Measurements from ENCODE around the gene MTX1. TPM values are rescaled to one million over a fixed set of nuclear protein-coding genes. Genes with fewer than 3 reads are reported as not detected.

The MTX1 gene
- total and polyA plus RNA-seq, 3 donors from 2014 or later: 77.1 to 161 (median 118) TPM

GRCh38 chr1:155169541-155169940 lies 39.0 kb upstream of the MTX1 start:
- Histone ChIP-seq H3K27ac (peak overlapping the region in 1 of 2 donors; percentile 31), H3K4me1 (peaks cover 28% of the 10 kb centered on the region), H3K4me3 (no peak overlapping the region), H3K36me3 (ENCODE audit: low read depth, missing control alignments) (no peaks in the 10 kb centered on the region), H3K27me3 (no peaks in the 10 kb centered on the region), H3K9me3 (no peaks in the 10 kb centered on the region)
- WGBS, 2 donors: 56 to 79% methylated on average over 5 of the region's 5 CpGs
- DNase-seq: no peak
- TF ChIP-seq CTCF (IDR thresholded peaks at IDR 0.05) (no peak), POLR2A (IDR thresholded peaks at IDR 0.05) (no peak)
- intact Hi-C loops (cut with DNase I; ENCODE audit: low total_unique reads): loop anchor here (5.0 kb wide), 1 partner anchor 77 kb away; no protein-coding TSS in a partner anchor

- TF ChIP-seq POLR2A (IDR thresholded peaks at IDR 0.05) (no peak), CTCF (IDR thresholded peaks at IDR 0.05) (no peak)
- intact Hi-C loops (cut with DNase I; ENCODE audit: low total_unique reads): no loop called here
- 90 to 91% methylated on average over 2 of the region's 2 CpGs for WGBS, 2 donors
- Histone ChIP-seq H3K27me3 (no peaks in the 10 kb centered on the region), H3K36me3 (ENCODE audit: low read depth, missing control alignments) (no peaks in the 10 kb centered on the region), H3K4me1 (peaks cover 28% of the 10 kb centered on the region), H3K4me3 (no peak overlapping the region), H3K9me3 (no peaks in the 10 kb centered on the region), H3K27ac (no peak overlapping the region)
- no peak for DNase-seq
Measured at GRCh38 chr1:155170101-155170785, 38.3 kb upstream of the MTX1 start.

DNA sequence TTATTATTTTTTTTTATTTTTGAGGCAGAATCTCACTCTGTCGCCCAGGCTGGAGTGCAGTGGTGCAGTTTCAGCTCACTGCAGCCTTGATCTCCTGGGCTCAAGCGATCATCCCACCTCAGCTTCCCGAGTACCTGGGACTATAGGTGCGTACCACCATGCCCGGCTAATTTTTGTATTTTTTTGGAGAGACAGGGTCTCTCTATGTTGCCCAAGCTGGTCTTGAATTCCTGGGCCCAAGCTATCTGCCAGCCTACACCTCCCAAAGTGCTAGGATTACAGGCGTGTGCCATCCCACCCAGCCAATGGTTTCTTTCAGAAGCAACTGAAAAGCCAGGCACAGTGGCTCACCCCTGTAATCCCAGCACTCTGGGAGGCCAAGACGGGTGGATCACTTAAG lies 37.7 kb upstream of the MTX1 start:
- DNase-seq: no peak
- H3K4me1 ChIP-seq: peaks cover 28% of the 10 kb centered on the region
- H3K27me3 ChIP-seq: no peaks in the 10 kb centered on the region
- TF ChIP-seq POLR2A (IDR thresholded peaks at IDR 0.05) (no peak), CTCF (IDR thresholded peaks at IDR 0.05) (no peak)
- intact Hi-C loops (cut with DNase I; ENCODE audit: low total_unique reads): no loop called here
- 80 to 93% methylated on average over 7 of the region's 7 CpGs for WGBS, 2 donors
- H3K27ac ChIP-seq: no peak overlapping the region
- no peaks in the 10 kb centered on the region for H3K9me3 ChIP-seq
- H3K4me3 ChIP-seq: no peak overlapping the region
- no peaks in the 10 kb centered on the region for H3K36me3 ChIP-seq (ENCODE audit: low read depth, missing control alignments)

DNA sequence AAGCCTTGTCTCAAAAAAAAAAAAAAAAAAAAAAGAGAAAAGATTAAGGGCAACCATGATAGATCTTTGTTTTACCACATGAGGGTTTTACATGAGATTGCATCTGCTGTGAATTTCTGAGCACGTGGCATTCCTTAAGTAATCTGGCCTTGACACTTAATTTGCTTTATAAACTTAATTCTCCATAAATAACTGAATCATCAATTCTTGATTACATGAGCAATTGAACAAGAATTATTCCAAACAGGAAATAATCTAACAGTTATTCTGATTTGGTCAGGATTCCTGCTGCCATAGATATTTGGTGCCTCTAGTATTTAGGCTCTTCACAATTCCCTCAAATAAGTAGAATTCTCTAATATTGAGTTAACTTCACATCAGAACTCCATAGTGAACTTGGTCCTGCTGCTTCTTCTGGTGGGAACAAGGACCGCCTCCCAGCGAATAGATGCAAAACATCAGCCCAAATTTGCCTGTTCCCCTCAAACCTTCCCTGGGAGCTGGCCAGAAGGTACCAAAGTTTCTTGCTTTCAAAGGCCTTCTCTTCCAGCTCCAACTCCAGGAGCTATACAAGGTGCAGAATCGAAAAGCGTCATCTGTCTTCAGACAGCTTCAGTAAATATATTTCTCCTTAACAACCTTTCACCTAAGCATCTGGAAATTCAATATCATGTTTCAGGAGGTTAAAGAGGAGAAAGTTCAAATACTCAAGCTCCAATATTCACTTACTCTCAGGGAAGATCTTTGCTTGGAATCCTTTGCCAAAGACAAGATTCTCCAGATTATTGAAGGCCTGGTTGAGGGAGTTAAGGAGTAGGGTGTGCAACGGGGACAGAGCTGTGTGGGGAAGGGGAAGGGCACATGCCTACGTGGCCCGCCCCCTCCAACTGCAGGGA lies 36.4 kb upstream of the MTX1 start:
- no peak for DNase-seq
- Histone ChIP-seq H3K36me3 (ENCODE audit: low read depth, missing control alignments) (no peaks in the 10 kb centered on the region), H3K27ac (peak overlapping the region; percentile 94 to 97), H3K9me3 (no peaks in the 10 kb centered on the region), H3K27me3 (no peaks in the 10 kb centered on the region), H3K4me1 (peaks cover 26% of the 10 kb centered on the region), H3K4me3 (peak overlapping the region; percentile 92 to 98)
- 30 to 33% methylated on average over 8 of the region's 8 CpGs for WGBS, 2 donors
- TF ChIP-seq POLR2A (IDR thresholded peaks at IDR 0.05) (no peak), CTCF (IDR thresholded peaks at IDR 0.05) (no peak)
- intact Hi-C loops (cut with DNase I; ENCODE audit: low total_unique reads): no loop called here

All from testis (tissue), 3 donors.